Vagina (tissue), 2 donors: ENCODE measurements around the gene DGCR2. TPM values are rescaled to one million over a fixed set of nuclear protein-coding genes. Genes with fewer than 3 reads are reported as not detected.

Experiments used
- DNase-seq, 2 donors: peaks; one replicate each; pipeline ENCODE4 v3.0.0-alpha.2; 2017; ENCODE audit errors: extremely low spot score in 2 of 2
- H3K27ac ChIP-seq: fragments of 200-600 bp; sonication (generic); one replicate; pipeline ENCODE4 v1.5.1; 2019
- H3K27me3 ChIP-seq: fragments of 200-600 bp; sonication (generic); one replicate; pipeline ENCODE4 v1.5.1; 2019
- H3K36me3 ChIP-seq, 2 donors: fragments of 200-600 bp; sonication (generic); one replicate each; pipeline ENCODE4 v1.5.1; 2017 to 2019
- H3K4me1 ChIP-seq: fragments of 200-600 bp; sonication (generic); one replicate; pipeline ENCODE4 v1.5.1; 2019
- H3K4me3 ChIP-seq, 2 donors: fragments of 200-600 bp; sonication (generic); 1 replicate in 1 of 2; 2 replicates in 1 of 2; pipeline ENCODE4 v1.5.1; 2016 to 2019
- H3K9me3 ChIP-seq: fragments of 200-600 bp; sonication (generic); one replicate; pipeline ENCODE4 v1.5.1; 2019
- CTCF ChIP-seq, 3 experiments: fragments of 450-650 bp in 2 of 3; fragments of 200-600 bp in 1 of 3; sonication (generic) in 1 of 3; IDR thresholded peaks; one replicate each; pipeline ENCODE4 v1.5.1; 2017 to 2019; ENCODE audit warnings: antibody characterized with exemption in 3 of 3, mild to moderate bottlenecking in 2 of 3, moderate library complexity in 2 of 3
- POLR2A ChIP-seq, 2 donors: fragments of 450-650 bp; IDR thresholded peaks; one replicate each; pipeline ENCODE4 v1.6.1; 2017; ENCODE audit warnings: antibody characterized with exemption in 2 of 2, mild to moderate bottlenecking in 2 of 2, moderate library complexity in 2 of 2
- POLR2AphosphoS5 ChIP-seq, 2 donors: sonication (generic); formaldehyde crosslinking; IDR thresholded peaks; one replicate each; pipeline ENCODE4 v1.9.0; 2017; ENCODE audit warnings: antibody characterized with exemption in 2 of 2, mild to moderate bottlenecking in 2 of 2, low read depth in 1 of 2; ENCODE audit not compliant: insufficient read depth in 1 of 2
- intact Hi-C: fragments of 100-400 bp; cut with DNase I; formaldehyde crosslinking; loops from one replicate; pipeline ENCODE4 v1.15.1; 2023
- total RNA-seq: library from RNA; depleted of rRNA; stranded (reverse); fragments of >200 nt; gene quantifications from one replicate; pipeline ENCODE4 v1.2.3, GENCODE V29; 2016

The DGCR2 gene
- total RNA-seq, 1 donor from 2014 or later: 66.3 TPM

- Histone ChIP-seq H3K4me3 (no peak overlapping the region), H3K27me3 (no peaks in the 10 kb centered on the region), H3K4me1 (no peaks in the 10 kb centered on the region), H3K27ac (no peak overlapping the region), H3K9me3 (no peaks in the 10 kb centered on the region), H3K36me3 (peaks cover 0 to 58% of the 10 kb centered on the region in 2 donors)
- DNase-seq: no peak
- TF ChIP-seq CTCF (IDR thresholded peaks at IDR 0.05) (no peak), POLR2A (IDR thresholded peaks at IDR 0.05) (no peak), POLR2AphosphoS5 (IDR thresholded peaks at IDR 0.05; ENCODE audit: insufficient read depth in 1 of 2, low read depth in 1 of 2) (no peak)
- intact Hi-C loops: no loop called here
Observed at GRCh38 chr22:19050117-19050516, 72.1 kb downstream of the DGCR2 start.

- no peak for DNase-seq
- Histone ChIP-seq H3K4me1 (no peaks in the 10 kb centered on the region), H3K9me3 (no peaks in the 10 kb centered on the region), H3K27me3 (no peaks in the 10 kb centered on the region), H3K4me3 (no peak overlapping the region), H3K27ac (no peak overlapping the region), H3K36me3 (peaks cover 0 to 72% of the 10 kb centered on the region in 2 donors)
- intact Hi-C loops: no loop called here
- no peak for TF ChIP-seq POLR2A (IDR thresholded peaks at IDR 0.05)
- TF ChIP-seq POLR2AphosphoS5 (IDR thresholded peaks at IDR 0.05; ENCODE audit: insufficient read depth in 1 of 2, low read depth in 1 of 2): no peak
- TF ChIP-seq CTCF (IDR thresholded peaks at IDR 0.05): no peak
Observed at GRCh38 chr22:19048531-19048930, 73.7 kb downstream of the DGCR2 start.

- intact Hi-C loops: no loop called here
- H3K4me3 ChIP-seq: no peak overlapping the region
- peaks cover 0 to 72% of the 10 kb centered on the region in 2 donors for H3K36me3 ChIP-seq
- H3K9me3 ChIP-seq: no peaks in the 10 kb centered on the region
- DNase-seq: no peak
- no peak overlapping the region for H3K27ac ChIP-seq
- TF ChIP-seq CTCF (IDR thresholded peaks at IDR 0.05) (no peak), POLR2A (IDR thresholded peaks at IDR 0.05) (no peak), POLR2AphosphoS5 (IDR thresholded peaks at IDR 0.05; ENCODE audit: insufficient read depth in 1 of 2, low read depth in 1 of 2) (no peak)
- H3K27me3 ChIP-seq: no peaks in the 10 kb centered on the region
- no peaks in the 10 kb centered on the region for H3K4me1 ChIP-seq
Observed at GRCh38 chr22:19047993-19048392, 74.2 kb downstream of the DGCR2 start.

- H3K9me3 ChIP-seq: no peaks in the 10 kb centered on the region
- H3K36me3 ChIP-seq: peaks cover 0 to 75% of the 10 kb centered on the region in 2 donors
- H3K4me1 ChIP-seq: no peaks in the 10 kb centered on the region
- intact Hi-C loops: no loop called here
- TF ChIP-seq POLR2AphosphoS5 (IDR thresholded peaks at IDR 0.05; ENCODE audit: insufficient read depth in 1 of 2, low read depth in 1 of 2): no peak
- TF ChIP-seq POLR2A (IDR thresholded peaks at IDR 0.05): no peak
- no peak for TF ChIP-seq CTCF (IDR thresholded peaks at IDR 0.05)
- DNase-seq: no peak
- no peak overlapping the region for H3K27ac ChIP-seq
- no peak overlapping the region for H3K4me3 ChIP-seq
- no peaks in the 10 kb centered on the region for H3K27me3 ChIP-seq
Observed at GRCh38 chr22:19046719-19047609, 75.2 kb downstream of the DGCR2 start.

- H3K27me3 ChIP-seq: no peaks in the 10 kb centered on the region
- no peaks in the 10 kb centered on the region for H3K4me1 ChIP-seq
- H3K27ac ChIP-seq: no peak overlapping the region
- no peaks in the 10 kb centered on the region for H3K9me3 ChIP-seq
- peaks cover 0 to 77% of the 10 kb centered on the region in 2 donors for H3K36me3 ChIP-seq
- H3K4me3 ChIP-seq: no peak overlapping the region
- intact Hi-C loops: no loop called here
- TF ChIP-seq POLR2AphosphoS5 (IDR thresholded peaks at IDR 0.05; ENCODE audit: insufficient read depth in 1 of 2, low read depth in 1 of 2) (no peak), POLR2A (IDR thresholded peaks at IDR 0.05) (no peak), CTCF (IDR thresholded peaks at IDR 0.05) (no peak)
- DNase-seq: no peak
Observed at GRCh38 chr22:19046287-19046686, 75.9 kb downstream of the DGCR2 start.
